GM18502 (cell line): ENCODE results near the gene PTCH2.
"Not testable (repeated sequence)": the region's sequence is repeated elsewhere in the genome, so short reads cannot be mapped to it uniquely, and the experiment has no call there.

Experiments used
- ATAC-seq: cut with Tn5 transposase; IDR thresholded peaks from one replicate; pipeline ENCODE4 v1.9.1; 2021; ENCODE audit warnings: mild to moderate bottlenecking; ENCODE audit not compliant: unreplicated experiment, poor library complexity

The PTCH2 gene

GRCh38 chr1:44821240-44821715 lies 21.8 kb downstream of the PTCH2 start:
- ATAC-seq: no peak

- no peak for ATAC-seq
These were observed 22.5 kb downstream of the PTCH2 start for GRCh38 chr1:44820328-44821239.

- peak; percentile 88 for ATAC-seq
These were observed 23.3 kb downstream of the PTCH2 start for GRCh38 chr1:44819608-44820327.

GRCh38 chr1:44819196-44819607 lies 23.9 kb downstream of the PTCH2 start:
- ATAC-seq: no peak

GRCh38 chr1:44817771-44818495 lies 25.1 kb downstream of the PTCH2 start:
- ATAC-seq: no peak

GRCh38 chr1:44817307-44817706 lies 25.7 kb downstream of the PTCH2 start:
- ATAC-seq: no peak

- ATAC-seq: not testable (repeated sequence)
These were observed 27.1 kb downstream of the PTCH2 start for GRCh38 chr1:44815926-44816325.

GRCh38 chr1:44812822-44813543 lies 30.1 kb downstream of the PTCH2 start:
- no peak for ATAC-seq

- no peak for ATAC-seq
These were observed 31.8 kb downstream of the PTCH2 start for GRCh38 chr1:44811234-44811633.

GRCh38 chr1:44810762-44811105 lies 32.3 kb downstream of the PTCH2 start:
- not testable (repeated sequence) for ATAC-seq

GRCh38 chr1:44810101-44810761 lies 32.8 kb downstream of the PTCH2 start:
- ATAC-seq: no peak

- peak; percentile 62 for ATAC-seq
These were observed 33.8 kb downstream of the PTCH2 start for GRCh38 chr1:44808938-44809917.

- ATAC-seq: peak; percentile 23
These were observed 34.8 kb downstream of the PTCH2 start, which contains the start of gene BTBD19 for GRCh38 chr1:44808063-44808937. BTBD19 (plus strand) TSS chr1:44808523; CDS start chr1:44808821, 298 bp downstream.

GRCh38 chr1:44807364-44808062 lies 35.5 kb downstream of the PTCH2 start:
- peak; percentile 42 for ATAC-seq

GRCh38 chr1:44806704-44807363 lies 36.2 kb downstream of the PTCH2 start, which contains the start of gene DYNLT4:
DYNLT4 (minus strand) TSS chr1:44807351; CDS start chr1:44806668, 683 bp downstream.
- ATAC-seq: no peak
